GM21576 (cell line): Measurements from ENCODE around the gene TTC39A.

ENCODE experiments used
- ATAC-seq: cut with Tn5 transposase; IDR thresholded peaks from one replicate; pipeline ENCODE4 v1.9.1; 2021; ENCODE audit warnings: mild to moderate bottlenecking, moderate library complexity; ENCODE audit not compliant: unreplicated experiment

Gene TTC39A

DNA sequence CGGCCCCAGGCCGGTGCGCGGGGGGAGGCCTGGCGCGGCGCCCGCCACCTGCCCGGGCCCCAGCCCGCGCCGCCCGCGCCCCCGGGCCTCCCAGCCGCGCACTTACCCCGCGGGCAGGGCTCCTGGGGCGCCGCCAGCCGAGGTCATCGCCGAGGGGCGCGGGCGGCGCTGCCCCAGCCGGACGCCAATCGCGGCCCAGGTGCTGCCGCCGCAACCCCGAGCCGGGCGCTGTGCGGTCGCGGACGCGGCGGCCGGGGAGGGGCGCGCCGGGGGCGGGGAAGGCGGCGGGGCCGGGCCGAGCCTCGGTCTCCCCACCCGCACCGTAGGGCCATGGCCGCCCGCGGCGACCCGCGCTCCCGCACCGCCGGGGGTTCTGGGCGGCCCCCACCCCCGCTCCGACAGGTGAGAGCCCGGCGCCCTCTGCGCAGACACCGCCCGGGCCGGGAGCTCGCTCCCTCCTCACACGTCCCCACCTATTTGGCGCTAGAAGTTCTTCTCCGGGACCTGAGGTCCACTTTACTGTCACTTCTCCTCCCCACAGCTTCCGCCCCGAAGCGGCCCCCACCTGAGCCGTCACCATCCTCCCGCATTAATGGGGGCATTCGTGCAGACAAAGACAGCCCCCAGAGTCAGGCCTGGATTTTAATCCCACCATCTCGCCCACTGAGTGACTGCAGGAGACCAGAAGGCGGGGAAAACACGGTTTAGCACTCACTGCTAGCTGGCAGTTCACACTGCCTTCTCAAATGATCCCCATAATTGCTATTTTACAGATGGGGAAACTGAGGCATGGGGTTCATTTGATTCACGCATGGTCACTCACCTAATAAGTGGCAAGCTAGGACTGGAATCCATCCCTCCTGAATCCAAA, at the start of gene TTC39A:
Gene TTC39A, minus strand, starts transcription at position 232 of the 871 bp plus-strand sequence. Its CDS starts 85 bp downstream, at position 147.
- no peak for ATAC-seq

DNA sequence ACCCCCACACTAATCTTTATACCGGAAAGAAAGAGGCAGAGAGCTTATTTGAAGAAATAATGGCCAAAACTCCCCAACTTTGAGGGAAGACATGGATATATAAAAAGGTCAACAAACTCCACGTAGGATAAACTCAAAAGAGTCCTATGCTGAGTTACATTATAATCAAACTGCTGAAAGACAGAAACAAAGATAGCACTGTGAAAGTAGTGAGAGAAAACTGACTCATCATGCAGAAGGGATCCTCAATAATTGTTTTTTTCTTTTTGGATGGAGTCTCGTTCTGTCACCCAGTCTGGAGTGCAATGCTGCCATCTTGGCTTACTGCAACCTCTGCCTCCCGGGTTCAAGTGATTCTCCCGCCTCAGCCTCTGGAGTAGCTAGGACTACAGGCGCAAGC, 48.5 kb upstream of the TTC39A start:
- ATAC-seq: no peak

DNA sequence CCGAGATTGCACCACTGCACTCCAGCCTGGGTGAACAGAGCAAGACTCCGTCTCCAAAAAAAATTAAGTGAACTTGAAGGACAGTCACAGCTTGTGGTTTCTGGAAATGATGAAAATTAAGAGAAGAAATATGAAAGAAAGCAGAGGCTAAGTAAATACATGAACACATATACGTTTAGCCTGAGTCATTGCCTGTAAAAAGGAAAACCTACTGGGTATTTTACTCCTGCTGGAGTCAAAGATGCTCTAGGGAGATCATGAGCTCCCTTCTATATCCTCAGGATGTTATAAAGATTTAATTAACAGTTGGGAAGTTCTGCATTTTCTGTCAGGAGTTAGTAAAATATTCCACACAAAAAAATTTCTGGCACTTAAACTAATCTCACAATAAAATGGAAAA, 43.5 kb upstream of the TTC39A start:
- ATAC-seq: no peak

DNA sequence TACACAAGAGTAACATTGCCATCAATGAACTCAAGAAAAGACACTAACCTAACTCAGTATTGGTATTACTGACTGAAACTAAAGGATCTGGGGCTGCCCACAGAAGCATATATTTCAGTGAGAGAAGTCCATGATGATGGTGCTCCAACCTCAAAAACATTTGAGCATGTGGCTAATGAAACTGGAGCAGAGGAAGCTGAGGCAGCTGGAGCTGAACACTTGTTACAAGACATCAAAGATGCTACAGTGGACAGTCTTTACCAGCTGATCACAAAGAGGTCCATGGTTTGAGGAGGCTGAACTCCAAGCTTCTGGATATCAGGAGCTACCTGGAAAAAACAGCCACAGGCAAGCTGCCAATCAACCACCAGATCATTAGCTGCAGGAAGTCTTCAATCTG, 42.2 kb upstream of the TTC39A start:
- ATAC-seq: no peak

DNA sequence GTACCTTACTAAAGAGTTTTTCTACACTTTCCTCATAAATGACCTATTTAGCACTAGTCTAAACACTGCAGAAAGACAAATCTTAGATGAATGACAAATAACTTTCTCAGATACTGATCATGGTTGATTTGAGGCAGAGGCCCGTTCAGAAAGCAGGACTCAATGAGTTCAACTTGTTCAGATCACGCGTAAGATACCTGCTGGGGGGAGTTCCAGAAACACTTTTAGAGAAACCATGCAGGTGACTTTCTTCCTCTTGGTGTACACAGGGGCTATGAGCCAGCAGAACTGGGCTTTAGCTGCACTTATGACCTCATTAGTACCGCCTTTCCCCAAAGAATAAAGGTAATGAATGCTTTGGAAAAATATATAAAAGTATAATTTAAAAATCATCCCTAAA, 38.8 kb upstream of the TTC39A start:
- no peak for ATAC-seq

DNA sequence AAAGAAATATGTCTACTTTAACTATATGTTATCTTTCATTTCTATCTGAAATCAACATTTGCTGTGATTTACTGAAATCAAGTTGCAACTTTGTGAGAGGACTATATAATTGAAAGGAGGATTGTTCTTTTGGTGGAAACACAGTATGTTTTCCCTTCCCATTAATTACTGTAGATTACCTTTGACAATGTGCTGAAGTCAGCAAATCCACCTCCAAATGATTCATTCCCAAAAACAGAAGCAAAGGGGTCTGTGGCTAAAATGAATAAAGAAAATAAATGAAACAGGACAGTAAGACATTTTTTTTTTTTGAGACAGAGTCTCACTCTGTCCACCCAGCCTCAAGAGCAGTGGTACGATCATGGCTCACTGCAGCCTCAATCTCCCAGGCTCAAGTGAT, 35.4 kb upstream of the TTC39A start:
- no peak for ATAC-seq

DNA sequence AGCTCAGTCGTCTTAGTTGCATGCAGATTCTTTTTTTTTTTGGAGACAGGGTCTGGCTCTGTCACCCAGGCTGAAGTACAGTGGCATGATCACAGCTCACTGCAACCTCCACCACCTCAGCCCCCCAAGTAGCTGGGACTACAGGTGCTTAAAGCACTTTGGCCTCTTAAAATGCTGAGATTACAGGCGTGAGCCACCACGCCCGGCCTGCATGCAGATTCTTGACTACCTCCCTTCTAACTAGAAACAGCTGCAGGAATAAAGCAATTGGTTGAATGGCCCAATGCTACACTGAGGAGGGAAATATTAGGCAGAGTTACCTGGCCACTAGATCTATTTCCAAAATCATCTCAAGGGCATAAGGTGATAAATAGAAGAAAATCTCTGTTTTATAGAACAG, 29.5 kb upstream of the TTC39A start:
- no peak for ATAC-seq

DNA sequence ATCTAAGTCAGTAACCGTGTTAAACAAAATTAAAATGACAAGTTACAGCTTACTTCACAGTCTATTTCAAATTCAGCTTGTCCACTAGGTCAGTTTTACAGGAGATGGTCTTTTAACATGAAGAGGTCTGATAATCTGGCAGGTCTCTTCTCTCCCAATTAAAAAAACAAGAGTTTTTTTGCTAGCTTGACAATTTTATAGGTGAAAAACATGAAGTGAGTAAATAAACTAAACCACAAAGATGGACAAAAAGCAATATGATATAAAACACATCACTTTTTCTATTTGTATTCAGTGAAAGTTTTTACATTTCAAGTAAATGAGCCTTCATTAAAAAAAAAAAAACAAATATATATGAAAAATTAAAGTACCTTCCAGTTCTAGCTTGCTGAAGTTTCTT, 25.0 kb upstream of the TTC39A start:
- ATAC-seq: no peak

DNA sequence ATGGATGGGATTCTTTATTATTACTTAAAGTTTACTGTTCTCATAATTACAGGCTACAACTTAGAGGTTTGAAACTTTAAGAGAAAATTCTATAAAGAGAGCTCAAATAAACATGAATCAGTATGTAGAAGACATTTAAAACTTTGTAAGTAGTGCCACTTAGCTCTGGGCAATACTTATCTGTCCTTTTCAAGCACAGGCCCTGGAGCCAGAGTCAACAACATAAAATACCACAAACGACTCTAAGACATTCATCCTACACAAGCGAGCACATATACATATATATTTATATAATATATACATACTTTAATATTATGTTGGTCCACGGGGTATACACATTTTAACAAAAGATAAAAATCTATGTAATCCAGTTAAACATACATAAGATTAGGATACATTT, 24.1 kb upstream of the TTC39A start:
- no peak for ATAC-seq

DNA sequence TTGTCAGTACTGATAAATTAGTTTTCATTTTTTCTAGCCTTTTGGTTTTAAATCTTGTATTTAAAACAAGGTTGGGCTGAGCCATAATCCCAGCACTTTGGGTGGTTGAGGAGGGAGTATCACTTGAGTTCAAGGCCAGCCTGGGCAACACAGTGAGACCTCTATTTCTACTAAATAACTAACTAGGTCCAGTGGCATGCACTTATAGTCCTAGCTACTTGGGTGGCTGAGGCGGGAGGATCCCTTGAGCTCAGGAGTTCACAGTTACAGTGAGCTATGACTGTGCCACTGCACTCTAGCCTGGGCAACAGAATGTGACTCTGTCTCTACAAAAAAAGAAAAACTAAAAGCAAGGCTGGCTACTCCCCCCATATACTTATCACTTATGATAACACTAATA, 21.5 kb upstream of the TTC39A start:
- ATAC-seq: no peak

DNA sequence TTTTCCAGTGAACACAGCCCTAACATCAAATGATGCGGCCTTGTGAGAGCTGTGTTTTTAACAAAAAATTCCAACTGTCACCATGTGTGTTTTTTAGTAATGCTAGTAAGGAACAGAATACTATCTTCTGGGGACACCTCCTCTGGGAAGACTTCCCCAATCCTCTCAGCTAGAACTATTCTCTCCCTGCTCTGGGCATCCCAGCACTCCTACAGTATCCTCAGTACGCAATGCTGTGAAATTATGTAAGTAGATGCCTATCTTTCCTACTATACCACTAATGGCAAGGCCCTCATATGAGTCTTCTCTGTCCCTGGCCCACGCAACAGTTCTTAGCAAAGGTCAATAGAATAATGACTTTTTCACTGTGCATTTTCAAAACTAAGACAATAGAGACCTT, 19.5 kb upstream of the TTC39A start:
- no peak for ATAC-seq

DNA sequence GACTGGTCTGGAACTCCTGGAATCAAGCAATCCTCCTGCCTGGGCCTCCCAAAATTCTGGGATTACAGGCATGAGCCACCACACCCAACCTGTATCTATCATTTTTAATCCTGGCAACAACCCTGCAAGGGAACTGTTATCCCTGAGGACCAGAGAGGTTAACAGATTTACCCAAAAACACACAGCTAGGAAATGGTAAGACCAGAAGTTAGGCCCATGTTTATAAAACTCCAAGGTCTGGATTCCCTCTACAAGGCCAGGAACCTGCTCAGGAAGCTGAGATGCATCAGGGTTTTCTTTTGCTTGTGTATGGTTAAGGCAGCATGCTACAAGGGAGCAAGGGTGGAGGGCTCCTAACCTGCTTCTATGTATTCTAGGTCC, 17.8 kb upstream of the TTC39A start:
- no peak for ATAC-seq

DNA sequence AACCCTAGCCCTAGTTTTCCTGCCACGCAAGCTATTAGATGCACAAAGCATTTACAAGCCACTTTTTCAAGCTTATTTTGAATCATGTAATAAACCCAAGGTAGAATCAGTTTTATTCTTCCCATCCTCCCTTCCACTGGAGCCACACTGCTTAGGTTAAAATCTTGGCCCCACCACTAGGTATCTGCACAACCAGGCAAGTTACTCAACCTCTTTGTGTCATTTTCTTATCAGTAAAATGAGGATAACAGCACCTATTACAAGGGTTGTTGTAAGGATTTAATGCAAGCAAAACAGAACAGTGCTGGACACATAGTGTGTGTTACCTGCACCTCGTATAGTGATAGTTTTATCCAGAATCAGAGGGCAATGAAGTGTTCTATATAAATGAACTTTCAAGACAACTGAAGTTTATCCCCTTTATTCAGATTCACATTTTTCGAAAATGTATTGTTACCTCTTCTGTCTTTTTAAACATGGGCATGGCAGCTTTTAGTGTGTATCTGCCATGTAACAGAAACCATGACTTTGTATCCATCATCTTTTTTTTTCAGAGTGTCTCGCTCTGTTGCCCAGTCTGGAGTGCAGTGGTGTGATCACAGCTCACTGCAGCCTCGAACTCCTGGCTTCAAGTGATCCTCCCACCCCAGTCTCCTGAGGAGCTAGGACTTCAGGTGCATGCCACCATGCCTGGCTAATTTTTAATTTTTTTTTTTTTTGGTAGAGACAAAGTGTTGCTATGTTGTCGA, 17.2 kb upstream of the TTC39A start:
- no peak for ATAC-seq

DNA sequence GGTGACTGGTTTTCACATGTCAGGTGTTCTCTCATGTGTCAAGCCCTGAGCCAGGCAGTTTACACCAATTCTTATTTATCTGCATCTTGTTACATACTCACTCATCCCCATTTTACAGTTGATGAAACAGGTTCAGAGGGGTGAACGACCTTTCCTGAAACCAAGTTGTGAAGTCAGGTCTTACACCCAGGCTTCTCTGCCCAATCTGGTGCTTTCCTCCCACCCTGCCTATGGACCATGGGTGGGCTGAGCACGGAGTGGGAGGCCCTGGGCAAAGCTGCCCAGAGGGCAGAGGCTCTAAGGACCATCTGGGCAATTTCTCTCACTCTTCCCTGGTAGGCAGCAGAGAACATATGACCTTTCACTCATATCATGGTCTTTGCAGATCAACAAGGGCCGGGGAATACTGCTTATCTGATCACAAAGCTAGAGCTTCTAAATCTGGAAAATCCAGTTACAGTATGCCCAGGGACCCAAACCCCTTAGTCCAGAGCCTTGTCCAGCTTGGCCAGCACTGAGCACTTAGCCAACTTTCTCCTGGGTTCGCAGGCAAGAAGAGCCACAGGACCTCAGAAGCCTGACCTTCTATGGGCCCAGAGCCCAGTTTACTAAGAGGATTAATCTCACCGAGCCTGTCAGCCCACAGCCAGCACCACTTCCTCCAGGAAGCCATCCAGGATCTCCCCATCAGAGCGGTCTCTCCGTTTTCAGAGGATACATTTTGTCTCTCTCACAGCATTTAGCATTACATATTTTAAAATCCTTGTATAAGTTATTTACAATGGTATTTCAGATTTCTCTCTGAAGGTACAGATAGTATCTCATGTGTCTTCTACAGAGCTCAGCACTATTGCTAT, 16.0 kb upstream of the TTC39A start:
- no peak for ATAC-seq

DNA sequence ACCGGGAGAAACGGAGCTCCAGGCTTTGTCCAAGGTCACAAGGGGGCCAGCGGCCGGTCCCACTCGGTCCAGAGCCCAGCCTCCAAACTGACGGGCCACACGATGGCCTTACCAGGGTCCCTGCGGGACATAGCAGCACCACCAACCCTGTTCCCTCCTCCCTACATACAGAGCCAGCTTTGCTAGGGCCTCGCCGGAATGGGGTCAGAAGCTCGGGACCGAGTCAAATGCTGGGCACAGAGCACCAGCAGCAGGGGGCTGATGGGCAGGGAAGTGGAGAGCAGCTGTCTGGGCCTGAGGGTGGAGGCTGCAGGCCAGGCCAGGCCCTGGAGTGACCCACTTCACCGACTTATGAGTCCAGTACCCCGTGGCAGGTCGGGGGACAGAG, 14.9 kb upstream of the TTC39A start:
- no peak for ATAC-seq

DNA sequence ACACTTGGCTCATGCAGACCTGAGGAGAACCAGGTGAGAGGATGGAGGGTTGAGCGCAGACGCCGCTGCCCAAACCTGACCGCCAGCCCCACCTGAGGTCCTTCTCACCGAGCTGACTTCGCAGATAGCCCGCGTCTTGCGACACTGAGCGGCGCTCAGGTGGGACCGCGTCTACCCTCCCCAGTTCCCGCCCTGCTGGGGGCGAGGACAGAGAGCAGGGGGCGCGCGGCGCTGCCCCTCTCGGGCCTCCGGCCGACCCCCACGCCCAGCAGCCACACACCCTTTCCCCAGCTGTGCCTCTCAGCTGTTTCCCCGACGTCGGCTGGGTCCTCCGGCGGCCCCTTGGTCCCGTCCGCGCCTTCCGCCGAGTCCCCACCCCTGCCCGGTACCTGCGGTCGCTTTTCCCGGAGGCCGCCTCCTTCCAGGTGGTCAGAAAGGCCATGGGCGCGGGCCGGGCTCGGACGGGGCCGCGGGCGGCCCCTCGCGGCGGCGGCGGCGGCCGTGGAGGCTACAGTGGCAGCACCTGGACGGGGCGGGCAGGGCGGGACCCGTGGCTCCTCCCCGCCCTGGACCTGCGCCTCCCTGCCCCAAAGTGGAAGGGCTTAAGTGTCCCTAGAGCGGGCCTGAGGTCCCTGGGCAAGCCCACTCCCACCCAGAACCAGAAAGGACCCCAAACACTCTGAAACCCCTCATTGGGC, 14.4 kb upstream of the TTC39A start:
- no peak for ATAC-seq

DNA sequence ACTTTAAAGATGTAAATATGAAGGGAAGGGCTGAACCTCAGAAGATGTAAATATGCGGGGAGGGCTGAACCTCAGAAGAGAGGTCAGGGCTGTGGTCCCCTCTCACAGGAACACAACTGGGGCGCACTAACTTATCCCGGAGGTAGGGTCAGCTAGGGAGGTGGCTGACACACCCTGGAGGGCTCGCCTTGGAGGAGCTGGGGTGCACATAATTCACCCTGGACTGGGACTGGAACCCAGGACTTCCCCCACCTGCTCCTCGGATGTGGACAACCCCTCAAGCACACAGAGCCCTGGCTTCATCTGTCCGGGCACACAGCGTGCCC, 13.9 kb upstream of the TTC39A start:
- no peak for ATAC-seq

DNA sequence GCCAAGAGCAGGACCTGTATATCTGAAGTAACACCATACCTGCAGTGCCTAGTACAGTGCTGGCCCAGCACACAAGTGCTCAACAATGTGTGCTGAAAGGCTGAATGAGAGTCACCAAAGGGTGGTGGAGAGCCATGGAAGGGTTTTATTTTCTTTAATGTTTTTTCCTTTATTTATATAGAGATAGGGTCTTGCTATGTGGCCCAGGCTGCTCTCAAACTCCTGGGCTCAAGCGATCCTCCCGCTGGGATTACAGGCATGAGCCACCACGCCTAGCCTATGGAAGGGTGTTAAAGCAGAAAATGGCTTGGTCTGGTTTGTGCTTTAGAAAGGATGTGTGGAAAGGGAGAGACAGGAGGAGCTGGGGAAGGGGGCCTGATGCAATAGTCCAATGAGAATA, 13.3 kb upstream of the TTC39A start:
- ATAC-seq: no peak

DNA sequence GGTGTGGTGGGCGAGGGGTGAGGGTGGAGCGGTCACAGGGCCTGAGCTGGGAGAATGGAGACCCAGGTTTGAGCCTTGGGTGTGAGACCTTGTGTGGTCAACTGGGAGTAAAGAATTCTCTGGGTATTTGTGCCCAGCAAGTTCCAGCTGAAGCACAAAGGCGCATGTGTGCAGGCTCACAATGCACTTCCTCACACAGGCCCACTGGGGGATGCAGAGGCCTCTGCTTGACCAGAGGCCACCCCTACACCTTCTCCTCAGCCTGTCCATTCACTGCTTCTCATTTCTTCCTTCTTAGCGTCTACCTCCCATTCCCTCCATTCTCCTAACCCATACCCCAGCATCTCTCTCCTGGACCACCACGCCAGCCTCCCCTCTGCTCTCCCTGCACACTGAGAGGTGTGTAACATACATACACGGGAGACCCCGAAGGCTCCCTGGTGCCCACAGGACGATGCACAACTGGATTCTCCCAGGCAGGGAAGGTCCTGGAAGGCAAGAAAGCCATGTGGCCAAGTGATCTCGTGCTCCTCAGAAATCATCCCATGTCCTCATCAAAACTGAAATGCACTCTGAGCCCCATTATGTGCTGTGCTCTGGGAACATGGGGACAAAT, 12.3 kb upstream of the TTC39A start:
- no peak for ATAC-seq

DNA sequence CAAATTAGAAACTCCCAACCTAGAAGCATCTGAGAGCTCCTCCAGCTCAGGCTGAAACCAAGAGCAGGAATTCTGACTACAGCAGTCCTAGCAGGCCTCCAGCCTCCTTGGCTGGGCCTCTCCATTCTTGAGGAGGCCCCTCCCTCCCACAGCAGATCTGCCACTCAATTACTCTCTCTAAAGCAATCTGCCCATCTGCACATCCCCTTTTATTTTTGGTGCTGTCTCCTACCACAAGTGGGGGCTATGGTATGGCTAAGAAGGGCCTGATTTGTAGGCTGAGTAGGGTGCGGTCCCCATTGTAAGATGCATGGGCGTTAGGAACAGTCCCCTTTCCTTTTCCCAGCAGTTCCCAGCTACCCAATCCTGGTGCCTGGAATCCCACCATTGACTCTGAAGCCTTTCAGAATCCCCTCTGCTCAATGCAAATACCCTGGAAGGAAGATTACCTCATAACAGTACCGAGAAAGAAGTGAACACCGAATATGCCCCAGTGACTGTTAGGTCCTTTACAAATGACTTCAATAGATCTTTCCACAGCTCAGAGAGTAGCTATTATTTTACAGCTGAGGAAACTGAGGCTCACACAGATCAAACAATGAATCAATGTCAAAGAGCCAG, 11.6 kb upstream of the TTC39A start:
- ATAC-seq: peak; percentile 77
